HCT116 (cell line): ENCODE data around the gene GALNT13. TPM values are rescaled to one million over a fixed set of nuclear protein-coding genes. Genes with fewer than 3 reads are reported as not detected.

Experiments
- ATAC-seq: fragments of 200-7000 bp; cut with Tn5 transposase; 2 replicates; pipeline ENCODE4 v1.9.1; 2020; ENCODE audit warnings: mild to moderate bottlenecking, moderate library complexity
- BruUV-seq: library from RNA; stranded (reverse); fragments of 400-500 nt; replicated peaks from 2 replicates; lab custom pipeline; 2021; lab: Mats Ljungman, UMichigan
- CTCF ChIA-PET: fragments of 300-600 bp; sonication (Branson Sonifier 250); formaldehyde crosslinking; loops from one replicate; lab custom pipeline; 2021; ENCODE audit warnings: antibody characterized with exemption; lab: Charles Lee
- POLR2A ChIA-PET: fragments of 300-600, 350-600 bp; sonication (Branson Sonifier 250); formaldehyde crosslinking; loops from one replicate; lab custom pipeline; 2021; ENCODE audit warnings: antibody characterized with exemption; lab: Charles Lee
- RAD21 ChIA-PET, 2 experiments: fragments of 300-600 bp; sonication (Branson Sonifier 250); formaldehyde crosslinking; loops; one replicate each; lab custom pipeline; 2023; ENCODE audit warnings: low total read pairs in 2 of 2; ENCODE audit not compliant: uncharacterized antibody in 2 of 2, unreplicated experiment in 2 of 2, low non-redundant PET in 1 of 2; lab: Charles Lee
- DNase-seq: peaks from one replicate; pipeline ENCODE4 v3.0.0-alpha.2; 2010; ENCODE audit warnings: low read depth, low spot score
- H2AFZ ChIP-seq: fragments of 200-600 bp; shearing (Covaris generic), sonication (generic); 2 replicates; pipeline ENCODE4 v1.6.1; 2017; ENCODE audit warnings: low read depth, mixed run types, mixed read lengths, antibody characterized with exemption, low read length; ENCODE audit not compliant: poor library complexity, severe bottlenecking
- H3K27ac ChIP-seq: 2 replicates; pipeline ENCODE4 v1.5.1; 2012; ENCODE audit warnings: low read depth, low read length
- H3K27me3 ChIP-seq: fragments of 200-600 bp; sonication (generic); 2 replicates; pipeline ENCODE4 v1.6.1; 2016; ENCODE audit warnings: mixed run types, low read length, mixed read lengths; ENCODE audit not compliant: insufficient read depth
- H3K36me3 ChIP-seq, 2 experiments: fragments of 200-500 bp in 1 of 2; fragments of 200-600 bp in 1 of 2; sonication (Bioruptor generic) in 1 of 2; sonication (generic) in 1 of 2; 2 replicates each; pipeline versions ENCODE4 v1.5.1 to v1.6.1; 2014 to 2016; ENCODE audit warnings: low read length in 2 of 2, inconsistent platforms in 1 of 2, mixed read lengths in 1 of 2, mixed run types in 1 of 2; ENCODE audit not compliant: insufficient read depth in 2 of 2, control insufficient read depth in 1 of 2
- H3K4me1 ChIP-seq, 2 experiments: fragments of 200-600 bp in 1 of 2; sonication (generic) in 1 of 2; 2 replicates each; pipeline versions ENCODE4 v1.5.1 to v1.6.1; 2012 to 2017; ENCODE audit warnings: low read length in 2 of 2, inconsistent platforms in 1 of 2, mild to moderate bottlenecking in 1 of 2, mixed read lengths in 1 of 2, mixed run types in 1 of 2, moderate library complexity in 1 of 2; ENCODE audit not compliant: insufficient read depth in 2 of 2, control insufficient read depth in 1 of 2
- H3K4me2 ChIP-seq: fragments of 200-600 bp; sonication (generic); 2 replicates; pipeline ENCODE4 v1.6.1; 2017; ENCODE audit warnings: mixed run types, low read length, mixed read lengths
- H3K4me3 ChIP-seq, 2 experiments: fragments of 200-600 bp in 1 of 2; sonication (generic) in 1 of 2; replicated peaks in 1 of 2; 2 replicates each; pipeline ENCODE4 v1.5.1; 2011 to 2016; ENCODE audit warnings: low read length in 2 of 2, control low read depth in 1 of 2, low read depth in 1 of 2, mild to moderate bottlenecking in 1 of 2, mixed read lengths in 1 of 2, mixed run types in 1 of 2
- H3K79me2 ChIP-seq: fragments of 200-600 bp; sonication (generic); 2 replicates; pipeline ENCODE4 v1.6.1; 2017; ENCODE audit warnings: mild to moderate bottlenecking, mixed run types, low read length, moderate library complexity, mixed read lengths; ENCODE audit not compliant: insufficient read depth
- H3K9ac ChIP-seq: fragments of 200-600 bp; sonication (generic); 2 replicates; pipeline ENCODE4 v1.6.1; 2016; ENCODE audit warnings: low read length, mixed read lengths
- H3K9me2 ChIP-seq: fragments of 200-600 bp; sonication (generic), shearing (Covaris generic); 2 replicates; pipeline ENCODE4 v1.6.1; 2017; ENCODE audit warnings: mixed run types, mild to moderate bottlenecking, moderate library complexity; ENCODE audit not compliant: insufficient read depth
- H3K9me3 ChIP-seq, 2 experiments: fragments of 200-500 bp in 1 of 2; fragments of 200-600 bp in 1 of 2; sonication (Bioruptor generic) in 1 of 2; sonication (generic) in 1 of 2; 2 replicates each; pipeline ENCODE4 v1.6.1; 2014 to 2017; ENCODE audit warnings: low read length in 2 of 2, mixed read lengths in 2 of 2, inconsistent platforms in 1 of 2, low read depth in 1 of 2, mild to moderate bottlenecking in 1 of 2, mixed run types in 1 of 2, moderate library complexity in 1 of 2; ENCODE audit not compliant: control insufficient read depth in 1 of 2, insufficient read depth in 1 of 2
- H4K20me1 ChIP-seq: fragments of 200-600 bp; sonication (generic), shearing (Covaris generic); 2 replicates; pipeline ENCODE4 v1.6.1; 2017; ENCODE audit warnings: mixed run types, mild to moderate bottlenecking, moderate library complexity; ENCODE audit not compliant: insufficient read depth
- CBX3 ChIP-seq: IDR thresholded peaks from 2 replicates; pipeline ENCODE4 v1.6.1; 2012; ENCODE audit warnings: low read depth
- CEBPB ChIP-seq: IDR thresholded peaks from 2 replicates; pipeline ENCODE4 v1.6.1; 2012; ENCODE audit warnings: low read depth
- EGR1 ChIP-seq: IDR thresholded peaks from 2 replicates; pipeline ENCODE4 v1.6.1; 2012; ENCODE audit warnings: low read depth
- ELF1 ChIP-seq: IDR thresholded peaks from 2 replicates; pipeline ENCODE4 v1.6.1; 2012; ENCODE audit warnings: low read depth, borderline replicate concordance
- EZH2 ChIP-seq: fragments of 200-600 bp; sonication (generic); IDR thresholded peaks from 2 replicates; pipeline ENCODE4 v1.6.1; 2017; ENCODE audit warnings: antibody characterized with exemption, mixed run types
- EZH2phosphoT487 ChIP-seq: fragments of 200-600 bp; IDR thresholded peaks from 2 replicates; pipeline ENCODE4 v1.6.1; 2018; ENCODE audit warnings: antibody characterized with exemption, borderline replicate concordance
- FOSL1 ChIP-seq: IDR thresholded peaks from 2 replicates; pipeline ENCODE4 v1.6.1; 2012; ENCODE audit warnings: low read depth
- JUND ChIP-seq: IDR thresholded peaks from 2 replicates; pipeline ENCODE4 v1.6.1; 2012
- POLR2A ChIP-seq: IDR thresholded peaks from 2 replicates; pipeline ENCODE4 v1.7.0; 2011; ENCODE audit warnings: borderline replicate concordance; ENCODE audit not compliant: insufficient read depth, insufficient read length; ENCODE audit errors: extremely low read depth
- RAD21 ChIP-seq: IDR thresholded peaks from 2 replicates; pipeline ENCODE4 v1.6.1; 2012; ENCODE audit warnings: low read depth, mild to moderate bottlenecking
- SIN3A ChIP-seq: IDR thresholded peaks from 2 replicates; pipeline ENCODE4 v1.6.1; 2012; ENCODE audit warnings: low read depth
- SP1 ChIP-seq: IDR thresholded peaks from 2 replicates; pipeline ENCODE4 v1.6.1; 2012; ENCODE audit warnings: low read depth
- SRF ChIP-seq: IDR thresholded peaks from 2 replicates; pipeline ENCODE4 v1.6.1; 2012; ENCODE audit warnings: low read depth
- TCF7L2 ChIP-seq: IDR thresholded peaks from 2 replicates; pipeline ENCODE4 v1.7.0; 2011; ENCODE audit warnings: borderline replicate concordance, inconsistent platforms; ENCODE audit not compliant: insufficient read depth, insufficient read length; ENCODE audit errors: extremely low read depth
- YY1 ChIP-seq: IDR thresholded peaks from 2 replicates; pipeline ENCODE4 v1.6.1; 2011; ENCODE audit warnings: low read length, low read depth, moderate library complexity, mild to moderate bottlenecking; ENCODE audit not compliant: insufficient replicate concordance; ENCODE audit errors: extremely low read depth
- ZFX ChIP-seq: fragments of 450-650 bp; IDR thresholded peaks from 2 replicates; pipeline ENCODE4 v1.6.1; 2017
- ZNF274 ChIP-seq: fragments of 200-500 bp; sonication (Bioruptor generic); IDR thresholded peaks from 2 replicates; pipeline ENCODE4 v1.6.1; 2014; ENCODE audit warnings: mild to moderate bottlenecking, low read depth, low read length, inconsistent platforms
- intact Hi-C: fragments of 100-400 bp; cut with micrococcal nuclease; formaldehyde crosslinking; loops from 2 replicates; pipeline ENCODE4 v1.10.0; 2022
- total RNA-seq: library from RNA; stranded (reverse); gene quantifications from one replicate; pipeline ENCODE4 v1.2.1, GENCODE V29; 2021; ENCODE audit not compliant: unreplicated experiment
- TF ChIP-seq, protein P1 (sequence below): IDR thresholded peaks from 2 replicates; pipeline ENCODE4 v1.6.1; 2012; ENCODE audit warnings: low read depth
- TF ChIP-seq, protein P2 (sequence below): IDR thresholded peaks from 2 replicates; pipeline ENCODE4 v1.6.1; 2012
- TF ChIP-seq, protein P3 (sequence below): IDR thresholded peaks from 2 replicates; pipeline ENCODE4 v1.6.1; 2011; ENCODE audit warnings: mild to moderate bottlenecking, low read length, moderate library complexity; ENCODE audit not compliant: insufficient replicate concordance; ENCODE audit errors: extremely low read depth
- TF ChIP-seq, protein P4 (sequence below): IDR thresholded peaks from 2 replicates; pipeline ENCODE4 v1.6.1; 2012

GALNT13 gene
- total RNA-seq, 1 experiment from 2014 or later, result 0.44 TPM

DNA sequence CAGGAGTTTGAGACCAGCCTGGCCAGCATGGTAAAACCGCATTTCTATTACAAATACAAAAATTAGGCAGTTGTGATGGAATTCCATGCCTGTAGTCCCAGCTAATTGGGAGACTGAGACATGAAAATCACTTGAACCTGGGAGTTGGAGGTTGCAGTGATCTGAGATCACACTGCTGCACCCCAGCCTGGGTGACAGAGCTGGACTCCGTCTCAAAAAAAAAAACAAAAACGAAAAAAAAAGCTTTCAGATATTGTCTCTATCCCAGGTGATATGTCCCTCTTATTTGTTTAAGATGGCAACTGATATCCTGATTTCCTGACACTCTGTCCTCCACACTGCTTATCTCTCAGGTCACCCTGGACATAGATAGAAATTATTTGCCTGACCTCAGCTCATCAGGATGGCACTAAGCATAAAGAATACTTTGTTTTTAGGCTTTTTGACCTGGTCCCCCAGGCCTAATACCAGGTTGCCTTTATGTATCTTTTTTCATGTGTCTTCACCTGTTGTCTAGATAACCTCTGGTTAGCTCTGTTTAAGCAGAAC is 531.6 kb downstream of the GALNT13 start (continued):
- TF ChIP-seq, protein P1, sequence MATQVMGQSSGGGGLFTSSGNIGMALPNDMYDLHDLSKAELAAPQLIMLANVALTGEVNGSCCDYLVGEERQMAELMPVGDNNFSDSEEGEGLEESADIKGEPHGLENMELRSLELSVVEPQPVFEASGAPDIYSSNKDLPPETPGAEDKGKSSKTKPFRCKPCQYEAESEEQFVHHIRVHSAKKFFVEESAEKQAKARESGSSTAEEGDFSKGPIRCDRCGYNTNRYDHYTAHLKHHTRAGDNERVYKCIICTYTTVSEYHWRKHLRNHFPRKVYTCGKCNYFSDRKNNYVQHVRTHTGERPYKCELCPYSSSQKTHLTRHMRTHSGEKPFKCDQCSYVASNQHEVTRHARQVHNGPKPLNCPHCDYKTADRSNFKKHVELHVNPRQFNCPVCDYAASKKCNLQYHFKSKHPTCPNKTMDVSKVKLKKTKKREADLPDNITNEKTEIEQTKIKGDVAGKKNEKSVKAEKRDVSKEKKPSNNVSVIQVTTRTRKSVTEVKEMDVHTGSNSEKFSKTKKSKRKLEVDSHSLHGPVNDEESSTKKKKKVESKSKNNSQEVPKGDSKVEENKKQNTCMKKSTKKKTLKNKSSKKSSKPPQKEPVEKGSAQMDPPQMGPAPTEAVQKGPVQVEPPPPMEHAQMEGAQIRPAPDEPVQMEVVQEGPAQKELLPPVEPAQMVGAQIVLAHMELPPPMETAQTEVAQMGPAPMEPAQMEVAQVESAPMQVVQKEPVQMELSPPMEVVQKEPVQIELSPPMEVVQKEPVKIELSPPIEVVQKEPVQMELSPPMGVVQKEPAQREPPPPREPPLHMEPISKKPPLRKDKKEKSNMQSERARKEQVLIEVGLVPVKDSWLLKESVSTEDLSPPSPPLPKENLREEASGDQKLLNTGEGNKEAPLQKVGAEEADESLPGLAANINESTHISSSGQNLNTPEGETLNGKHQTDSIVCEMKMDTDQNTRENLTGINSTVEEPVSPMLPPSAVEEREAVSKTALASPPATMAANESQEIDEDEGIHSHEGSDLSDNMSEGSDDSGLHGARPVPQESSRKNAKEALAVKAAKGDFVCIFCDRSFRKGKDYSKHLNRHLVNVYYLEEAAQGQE, result no peak
- TF ChIP-seq JUND, result no peak
- no peak for TF ChIP-seq SP1
- TF ChIP-seq CEBPB, result no peak
- TF ChIP-seq SRF, result no peak

DNA sequence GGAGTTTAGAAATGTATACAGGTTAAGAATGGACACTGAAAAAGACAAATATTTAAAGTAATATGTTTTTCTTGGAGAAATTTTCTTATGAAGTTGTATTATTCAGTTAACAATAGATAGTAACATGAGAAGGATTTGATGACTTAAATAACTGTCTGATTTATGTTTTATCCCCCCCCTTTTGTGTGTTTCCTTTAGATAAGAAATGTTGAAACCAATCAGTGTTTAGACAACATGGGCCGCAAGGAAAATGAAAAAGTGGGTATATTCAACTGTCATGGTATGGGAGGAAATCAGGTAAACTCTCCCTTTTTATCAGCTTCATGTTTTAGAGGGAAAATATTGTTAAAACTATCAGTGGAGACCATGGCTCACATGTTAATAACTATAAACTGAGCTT is 537.1 kb downstream of the GALNT13 start:
- Histone ChIP-seq H3K36me3 (no peaks in the 10 kb centered on the region), H3K4me3 (no peak overlapping the region), H3K4me1 (no peaks in the 10 kb centered on the region), H3K79me2 (no peaks in the 10 kb centered on the region), H4K20me1 (no peaks in the 10 kb centered on the region), H3K27me3 (no peaks in the 10 kb centered on the region), H3K9me2 (no peaks in the 10 kb centered on the region), H3K9ac (no peak overlapping the region), H3K27ac (no peak overlapping the region), H3K4me2 (no peak overlapping the region), H2AFZ (no peak overlapping the region), H3K9me3 (no peaks in the 10 kb centered on the region)
- TF ChIP-seq, protein P2, sequence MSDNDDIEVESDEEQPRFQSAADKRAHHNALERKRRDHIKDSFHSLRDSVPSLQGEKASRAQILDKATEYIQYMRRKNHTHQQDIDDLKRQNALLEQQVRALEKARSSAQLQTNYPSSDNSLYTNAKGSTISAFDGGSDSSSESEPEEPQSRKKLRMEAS, result no peak
- TF ChIP-seq ZNF274 (no peak), EGR1 (no peak), FOSL1 (no peak), EZH2 (no peak), ELF1 (no peak), SP1 (no peak), CEBPB (no peak), YY1 (no peak), SIN3A (no peak), POLR2A (no peak), ZFX (no peak), TCF7L2 (no peak), CBX3 (no peak), RAD21 (no peak), JUND (no peak), SRF (no peak), EZH2phosphoT487 (no peak)
- TF ChIP-seq, protein P3, sequence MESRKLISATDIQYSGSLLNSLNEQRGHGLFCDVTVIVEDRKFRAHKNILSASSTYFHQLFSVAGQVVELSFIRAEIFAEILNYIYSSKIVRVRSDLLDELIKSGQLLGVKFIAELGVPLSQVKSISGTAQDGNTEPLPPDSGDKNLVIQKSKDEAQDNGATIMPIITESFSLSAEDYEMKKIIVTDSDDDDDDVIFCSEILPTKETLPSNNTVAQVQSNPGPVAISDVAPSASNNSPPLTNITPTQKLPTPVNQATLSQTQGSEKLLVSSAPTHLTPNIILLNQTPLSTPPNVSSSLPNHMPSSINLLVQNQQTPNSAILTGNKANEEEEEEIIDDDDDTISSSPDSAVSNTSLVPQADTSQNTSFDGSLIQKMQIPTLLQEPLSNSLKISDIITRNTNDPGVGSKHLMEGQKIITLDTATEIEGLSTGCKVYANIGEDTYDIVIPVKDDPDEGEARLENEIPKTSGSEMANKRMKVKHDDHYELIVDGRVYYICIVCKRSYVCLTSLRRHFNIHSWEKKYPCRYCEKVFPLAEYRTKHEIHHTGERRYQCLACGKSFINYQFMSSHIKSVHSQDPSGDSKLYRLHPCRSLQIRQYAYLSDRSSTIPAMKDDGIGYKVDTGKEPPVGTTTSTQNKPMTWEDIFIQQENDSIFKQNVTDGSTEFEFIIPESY, result no peak
- TF ChIP-seq, protein P4, sequence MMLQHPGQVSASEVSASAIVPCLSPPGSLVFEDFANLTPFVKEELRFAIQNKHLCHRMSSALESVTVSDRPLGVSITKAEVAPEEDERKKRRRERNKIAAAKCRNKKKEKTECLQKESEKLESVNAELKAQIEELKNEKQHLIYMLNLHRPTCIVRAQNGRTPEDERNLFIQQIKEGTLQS, result no peak
- POLR2A ChIA-PET, result no interaction called here
- RAD21 ChIA-PET, result no interaction called here
- ATAC-seq (no peak), DNase-seq (no peak)
- no TSS peak for BruUV-seq
- intact Hi-C loops, result loop anchor here (10.0 kb wide), 1 partner anchor 816 kb away; no protein-coding TSS in a partner anchor
- CTCF ChIA-PET, result no interaction called here
